ENCODE results near the gene SECISBP2L.

SECISBP2L gene

GRCh38 chr15:48996276-48996675 is 50.0 kb downstream of the SECISBP2L start:
- TF ChIP-seq, protein P1, sequence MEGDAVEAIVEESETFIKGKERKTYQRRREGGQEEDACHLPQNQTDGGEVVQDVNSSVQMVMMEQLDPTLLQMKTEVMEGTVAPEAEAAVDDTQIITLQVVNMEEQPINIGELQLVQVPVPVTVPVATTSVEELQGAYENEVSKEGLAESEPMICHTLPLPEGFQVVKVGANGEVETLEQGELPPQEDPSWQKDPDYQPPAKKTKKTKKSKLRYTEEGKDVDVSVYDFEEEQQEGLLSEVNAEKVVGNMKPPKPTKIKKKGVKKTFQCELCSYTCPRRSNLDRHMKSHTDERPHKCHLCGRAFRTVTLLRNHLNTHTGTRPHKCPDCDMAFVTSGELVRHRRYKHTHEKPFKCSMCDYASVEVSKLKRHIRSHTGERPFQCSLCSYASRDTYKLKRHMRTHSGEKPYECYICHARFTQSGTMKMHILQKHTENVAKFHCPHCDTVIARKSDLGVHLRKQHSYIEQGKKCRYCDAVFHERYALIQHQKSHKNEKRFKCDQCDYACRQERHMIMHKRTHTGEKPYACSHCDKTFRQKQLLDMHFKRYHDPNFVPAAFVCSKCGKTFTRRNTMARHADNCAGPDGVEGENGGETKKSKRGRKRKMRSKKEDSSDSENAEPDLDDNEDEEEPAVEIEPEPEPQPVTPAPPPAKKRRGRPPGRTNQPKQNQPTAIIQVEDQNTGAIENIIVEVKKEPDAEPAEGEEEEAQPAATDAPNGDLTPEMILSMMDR (conservative IDR thresholded peaks at IDR 0.05; ENCODE audit: low read depth, low read length), result no peak
- no peak for DNase-seq (ENCODE audit: low read depth)
- no peak overlapping the region for H3K4me3 ChIP-seq (ENCODE audit: low read length)

- DNase-seq (ENCODE audit: low read depth), result no peak
- no peak overlapping the region for H3K4me3 ChIP-seq (ENCODE audit: low read length)
- TF ChIP-seq, protein P1 (conservative IDR thresholded peaks at IDR 0.05; ENCODE audit: low read depth, low read length), result no peak
These were observed 52.9 kb downstream of the SECISBP2L start for GRCh38 chr15:48993380-48993779.

- TF ChIP-seq, protein P1 (conservative IDR thresholded peaks at IDR 0.05; ENCODE audit: low read depth, low read length), result no peak
- H3K4me3 ChIP-seq (ENCODE audit: low read length), result no peak overlapping the region
- no peak for DNase-seq (ENCODE audit: low read depth)
These were observed 53.7 kb downstream of the SECISBP2L start for GRCh38 chr15:48992545-48992944.

DNA sequence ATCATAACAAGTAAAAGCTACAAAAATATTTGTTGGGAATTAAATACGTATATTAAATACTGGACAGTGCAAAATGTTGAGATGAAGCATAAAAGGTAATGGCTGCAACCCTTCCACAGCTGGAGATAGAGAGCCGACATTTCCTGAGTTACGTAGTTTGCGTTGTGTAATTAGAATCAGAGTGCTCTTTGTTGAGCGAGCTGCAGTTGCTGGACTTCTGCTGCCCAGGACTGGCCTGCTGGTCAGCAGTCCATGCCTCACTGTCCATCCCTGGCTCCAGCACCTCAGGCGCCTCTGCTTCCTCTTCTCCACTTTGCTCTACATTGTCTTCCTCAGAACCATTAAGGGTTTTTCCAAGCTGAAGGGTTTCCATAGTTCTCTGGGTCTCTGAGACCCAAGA is 54.1 kb downstream of the SECISBP2L start:
- TF ChIP-seq, protein P1 (conservative IDR thresholded peaks at IDR 0.05; ENCODE audit: low read depth, low read length), result no peak
- DNase-seq (ENCODE audit: low read depth), result no peak
- no peak overlapping the region for H3K4me3 ChIP-seq (ENCODE audit: low read length)

DNA sequence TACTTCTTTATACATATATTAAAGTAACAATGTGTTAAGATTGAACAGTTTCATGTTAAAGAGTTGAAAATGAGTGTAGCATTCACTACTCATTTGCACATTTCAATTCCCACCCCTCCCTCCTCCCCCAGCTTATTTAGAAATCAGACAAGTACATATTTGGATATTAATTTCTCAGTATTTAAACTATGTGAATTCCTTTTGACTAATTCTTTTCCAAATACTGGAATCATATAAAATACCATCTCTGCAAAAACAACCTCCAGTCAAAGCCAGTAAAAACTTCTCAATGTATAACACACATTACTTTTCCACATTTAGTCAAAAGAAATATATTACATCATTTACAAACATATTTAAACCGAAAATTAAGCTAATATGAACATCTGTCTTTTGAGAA is 57.1 kb downstream of the SECISBP2L start:
- TF ChIP-seq, protein P1 (conservative IDR thresholded peaks at IDR 0.05; ENCODE audit: low read depth, low read length), result no peak
- no peak for DNase-seq (ENCODE audit: low read depth)

DNA sequence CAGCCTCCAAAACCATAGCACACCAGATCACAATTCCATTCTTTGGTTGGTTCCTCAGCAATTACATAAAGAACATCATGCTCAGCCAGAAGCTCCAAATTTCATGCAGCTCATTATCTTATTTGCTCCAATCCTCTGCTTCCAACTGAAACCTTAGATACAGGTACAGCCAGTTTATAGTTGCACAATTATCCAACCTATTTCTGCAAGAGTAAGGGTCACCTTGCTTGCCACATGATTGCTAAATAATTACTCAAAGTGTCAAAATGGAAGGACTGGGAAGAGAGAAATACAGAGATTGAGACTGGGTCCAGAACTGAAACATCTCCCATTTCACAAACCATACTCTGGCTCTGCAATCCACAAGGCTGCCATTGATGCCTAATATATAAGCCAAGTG is 59.1 kb downstream of the SECISBP2L start:
- H3K4me3 ChIP-seq (ENCODE audit: low read length), result no peak overlapping the region
- TF ChIP-seq, protein P1 (conservative IDR thresholded peaks at IDR 0.05; ENCODE audit: low read depth, low read length), result no peak
- no peak for DNase-seq (ENCODE audit: low read depth)

More for the DNA sequence above, 57.1 kb downstream of the SECISBP2L start:
- H3K4me3 ChIP-seq (ENCODE audit: low read length), result no peak overlapping the region

- no peak overlapping the region for H3K4me3 ChIP-seq (ENCODE audit: low read length)
- TF ChIP-seq, protein P1 (conservative IDR thresholded peaks at IDR 0.05; ENCODE audit: low read depth, low read length), result no peak
- no peak for DNase-seq (ENCODE audit: low read depth)
These were observed 60.0 kb downstream of the SECISBP2L start for GRCh38 chr15:48986240-48986639.

Measured in retinal pigment epithelial cell (primary cell).